Transverse colon (tissue), 4 donors: ENCODE measurements around the gene WWC1.

Source experiments
- POLR2A ChIP-seq: fragments of 450-650 bp; IDR thresholded peaks from one replicate; pipeline ENCODE4 v1.6.1; 2016; ENCODE audit warnings: antibody characterized with exemption, mild to moderate bottlenecking, moderate library complexity
- POLR2AphosphoS5 ChIP-seq, 3 donors: sonication (generic); formaldehyde crosslinking; IDR thresholded peaks; one replicate each; pipeline ENCODE4 v1.6.1; 2016; ENCODE audit warnings: antibody characterized with exemption in 3 of 3
- TF ChIP-seq, protein P1 (sequence below), 5 experiments: fragments of 200-600 bp in 3 of 5; fragments of 450-650 bp in 2 of 5; sonication (generic) in 3 of 5; IDR thresholded peaks; 1 replicate in 2 of 5; 2 replicates in 3 of 5; pipeline ENCODE4 v1.5.1; 2016 to 2017; ENCODE audit warnings: antibody characterized with exemption in 5 of 5, inconsistent platforms in 3 of 5, mild to moderate bottlenecking in 2 of 5, moderate library complexity in 1 of 5

DNA sequence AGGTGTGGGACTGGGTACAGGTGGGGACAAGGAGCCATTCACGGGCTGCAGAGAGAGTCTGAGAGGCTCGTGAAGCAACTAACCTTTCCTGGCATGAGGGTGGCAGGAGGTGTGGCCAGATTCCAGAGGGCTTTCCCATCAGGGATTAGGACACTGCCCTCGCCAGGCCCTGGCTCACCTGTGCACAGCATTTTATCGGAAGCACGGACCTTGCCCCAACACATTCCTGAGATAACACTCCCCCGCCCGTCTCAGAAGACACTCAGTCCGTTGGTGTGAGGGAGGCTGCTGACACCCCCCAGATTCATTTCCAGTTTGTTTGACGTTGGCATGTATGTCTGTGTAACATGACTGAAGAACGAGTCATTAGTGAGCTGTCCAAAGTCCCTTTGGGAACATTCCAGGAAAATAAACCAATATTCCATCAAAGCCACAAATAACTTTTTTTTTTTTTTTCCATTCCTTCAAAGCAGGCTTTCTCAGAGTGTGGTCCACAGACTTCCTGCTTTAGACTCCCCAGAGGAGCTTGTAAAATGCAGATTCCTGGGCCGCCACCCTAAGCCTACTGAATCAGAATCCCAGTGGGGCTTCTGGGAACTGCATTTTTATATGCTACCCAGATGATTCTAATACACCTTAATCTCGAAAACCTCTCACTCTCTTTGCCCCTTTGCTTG lies 23.4 kb downstream of the WWC1 start:
- TF ChIP-seq POLR2A (no peak), POLR2AphosphoS5 (IDR thresholded peaks at IDR 0.05) (peak in 2 of 3 donors; percentile 31 to 64)
- TF ChIP-seq, protein P1, sequence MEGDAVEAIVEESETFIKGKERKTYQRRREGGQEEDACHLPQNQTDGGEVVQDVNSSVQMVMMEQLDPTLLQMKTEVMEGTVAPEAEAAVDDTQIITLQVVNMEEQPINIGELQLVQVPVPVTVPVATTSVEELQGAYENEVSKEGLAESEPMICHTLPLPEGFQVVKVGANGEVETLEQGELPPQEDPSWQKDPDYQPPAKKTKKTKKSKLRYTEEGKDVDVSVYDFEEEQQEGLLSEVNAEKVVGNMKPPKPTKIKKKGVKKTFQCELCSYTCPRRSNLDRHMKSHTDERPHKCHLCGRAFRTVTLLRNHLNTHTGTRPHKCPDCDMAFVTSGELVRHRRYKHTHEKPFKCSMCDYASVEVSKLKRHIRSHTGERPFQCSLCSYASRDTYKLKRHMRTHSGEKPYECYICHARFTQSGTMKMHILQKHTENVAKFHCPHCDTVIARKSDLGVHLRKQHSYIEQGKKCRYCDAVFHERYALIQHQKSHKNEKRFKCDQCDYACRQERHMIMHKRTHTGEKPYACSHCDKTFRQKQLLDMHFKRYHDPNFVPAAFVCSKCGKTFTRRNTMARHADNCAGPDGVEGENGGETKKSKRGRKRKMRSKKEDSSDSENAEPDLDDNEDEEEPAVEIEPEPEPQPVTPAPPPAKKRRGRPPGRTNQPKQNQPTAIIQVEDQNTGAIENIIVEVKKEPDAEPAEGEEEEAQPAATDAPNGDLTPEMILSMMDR (IDR thresholded peaks at IDR 0.05), result peak in 2 of 5 experiments; percentile 37 to 46
